Activated naive CD4-positive, alpha-beta T cell treated with anti-CD3 and anti-CD28 coated beads, Interleukin-2, amount 50 U/mL, for 72 hours (primary cell): Measurements from ENCODE around the gene PRUNE2. TPM values are rescaled to one million over a fixed set of nuclear protein-coding genes. Genes with fewer than 3 reads are reported as not detected.
A peak's percentile ranks its signal among the peaks of the same experiment; 100 is the strongest.
"Not testable (repeated sequence)": the region's sequence is repeated elsewhere in the genome, so short reads cannot be mapped to it uniquely, and the experiment has no call there.

ENCODE experiments used
- ATAC-seq, 2 donors: fragments of 150-1000 bp; cut with Tn5 transposase; 2 replicates each; pipeline ENCODE4 v1.10.0; 2021; ENCODE audit warnings: mild to moderate bottlenecking in 2 of 2, moderate library complexity in 2 of 2
- DNase-seq, 2 donors: peaks; one replicate each; pipeline ENCODE4 v3.0.0; 2021 to 2022; ENCODE audit warnings: low spot score in 2 of 2
- H3K27ac Mint-ChIP-seq, 2 donors: one replicate each; pipeline ENCODE4 v1.8.0; 2022; ENCODE audit warnings: mild to moderate bottlenecking in 2 of 2, mixed read lengths in 2 of 2
- H3K36me3 Mint-ChIP-seq, 2 donors: one replicate each; pipeline ENCODE4 v1.8.0; 2022; ENCODE audit warnings: mixed read lengths in 2 of 2
- H3K9me3 Mint-ChIP-seq, 2 donors: one replicate each; pipeline ENCODE4 v1.8.0; 2022; ENCODE audit warnings: mixed read lengths in 2 of 2
- total RNA-seq, 2 donors: library from RNA; stranded (reverse); gene quantifications; one replicate each; pipeline ENCODE4 v1.2.3, GENCODE V29; 2022

Gene PRUNE2
- total RNA-seq, 2 donors from 2014 or later: 0.18 to 0.86 TPM

- no peak for ATAC-seq
- no peaks in the 10 kb centered on the region for H3K9me3 Mint-ChIP-seq
- DNase-seq: no peak
- no peaks in the 10 kb centered on the region for H3K36me3 Mint-ChIP-seq
- H3K27ac Mint-ChIP-seq: peak overlapping the region in 1 of 2 donors; percentile 7
Observed at GRCh38 chr9:76686756-76687155, 219.2 kb downstream of the PRUNE2 start.

DNA sequence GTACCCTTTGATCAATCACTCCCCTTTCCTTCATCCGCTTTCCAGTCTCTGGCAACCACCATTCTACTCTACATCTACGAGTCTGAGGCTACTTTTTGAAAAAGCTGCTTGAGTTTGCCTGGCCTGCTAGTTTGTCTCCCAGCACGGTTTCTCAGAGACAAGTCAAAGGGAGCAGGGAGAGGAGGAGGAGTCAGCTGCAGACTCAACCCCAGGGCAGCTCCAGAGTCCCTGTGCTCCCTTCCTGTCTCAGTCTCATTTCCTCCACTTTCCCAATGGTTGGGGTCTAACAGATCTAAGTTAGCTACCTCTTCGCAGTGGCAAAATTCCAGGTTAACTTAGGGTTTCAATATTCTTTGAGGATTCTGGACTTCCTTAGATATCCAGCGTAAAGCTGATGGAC, 221.7 kb downstream of the PRUNE2 start:
- Mint-ChIP-seq H3K9me3 (no peaks in the 10 kb centered on the region), H3K27ac (no peak overlapping the region), H3K36me3 (no peaks in the 10 kb centered on the region)
- DNase-seq (no peak), ATAC-seq (no peak)

DNA sequence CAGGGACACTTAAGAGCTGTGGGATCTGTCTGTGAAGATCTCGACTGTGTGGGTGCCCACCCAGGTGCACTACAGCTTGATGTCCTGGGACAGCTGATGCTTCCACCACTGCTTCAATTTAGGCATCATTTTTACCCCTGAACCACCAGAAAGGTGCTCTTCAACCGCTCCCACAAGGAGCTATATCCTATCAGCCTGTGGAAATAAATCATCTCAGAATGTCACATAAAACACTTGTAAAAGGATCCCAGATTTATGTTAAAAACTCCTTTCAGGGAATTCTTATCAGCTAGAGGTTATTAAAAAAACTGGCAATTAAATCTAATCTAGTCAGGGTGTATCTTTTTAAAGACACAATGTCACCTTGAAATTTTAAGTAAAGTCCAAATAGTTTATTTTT, 224.4 kb downstream of the PRUNE2 start:
- H3K9me3 Mint-ChIP-seq: no peaks in the 10 kb centered on the region
- ATAC-seq (no peak), DNase-seq (no peak)
- no peaks in the 10 kb centered on the region for H3K36me3 Mint-ChIP-seq
- no peak overlapping the region for H3K27ac Mint-ChIP-seq

DNA sequence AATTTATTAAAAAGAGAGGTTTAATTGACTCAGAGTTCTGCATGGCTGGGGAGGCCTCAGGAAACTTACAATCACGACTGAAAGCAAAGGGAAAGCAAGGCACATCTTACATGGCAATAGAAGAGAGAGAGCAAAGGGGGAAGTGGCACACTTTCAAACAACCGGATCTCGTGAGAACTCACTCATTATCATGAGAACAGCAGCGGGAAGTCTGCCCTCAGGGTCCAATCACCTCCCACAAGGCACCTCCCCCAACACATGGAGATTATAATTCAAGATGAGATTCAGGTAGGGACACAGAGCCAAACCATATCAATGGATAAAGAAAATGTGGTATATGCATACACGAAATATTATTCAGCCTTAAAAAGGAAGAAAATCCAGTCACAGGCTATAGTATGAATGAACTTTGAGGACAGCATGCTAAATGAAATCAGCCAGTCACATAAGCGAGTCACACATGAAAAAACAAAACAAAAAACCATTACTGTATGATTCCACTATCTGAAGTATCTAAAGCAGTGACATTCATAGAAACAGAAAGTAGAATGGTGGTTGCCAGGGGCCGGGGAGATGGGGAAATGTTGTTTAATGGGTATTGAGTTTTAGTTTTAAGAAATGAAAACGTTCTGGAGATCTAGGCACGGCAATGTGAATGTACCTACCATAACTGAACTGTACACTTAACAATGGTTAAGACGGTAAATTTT, 225.0 kb downstream of the PRUNE2 start:
- ATAC-seq (peak; percentile 41 to 94), DNase-seq (no peak)
- peak overlapping the region in 1 of 2 donors; percentile 10 for H3K27ac Mint-ChIP-seq
- H3K9me3 Mint-ChIP-seq: no peaks in the 10 kb centered on the region
- H3K36me3 Mint-ChIP-seq: no peaks in the 10 kb centered on the region

- no peaks in the 10 kb centered on the region for H3K9me3 Mint-ChIP-seq
- no peak overlapping the region for H3K27ac Mint-ChIP-seq
- ATAC-seq (no peak), DNase-seq (no peak)
- H3K36me3 Mint-ChIP-seq: no peaks in the 10 kb centered on the region
Observed at GRCh38 chr9:76677481-76678055, 228.3 kb downstream of the PRUNE2 start.

GRCh38 chr9:76676857-76677256, 229.1 kb downstream of the PRUNE2 start:
- H3K27ac Mint-ChIP-seq: no peak overlapping the region
- H3K36me3 Mint-ChIP-seq: no peaks in the 10 kb centered on the region
- H3K9me3 Mint-ChIP-seq: no peaks in the 10 kb centered on the region
- ATAC-seq (no peak), DNase-seq (no peak)

DNA sequence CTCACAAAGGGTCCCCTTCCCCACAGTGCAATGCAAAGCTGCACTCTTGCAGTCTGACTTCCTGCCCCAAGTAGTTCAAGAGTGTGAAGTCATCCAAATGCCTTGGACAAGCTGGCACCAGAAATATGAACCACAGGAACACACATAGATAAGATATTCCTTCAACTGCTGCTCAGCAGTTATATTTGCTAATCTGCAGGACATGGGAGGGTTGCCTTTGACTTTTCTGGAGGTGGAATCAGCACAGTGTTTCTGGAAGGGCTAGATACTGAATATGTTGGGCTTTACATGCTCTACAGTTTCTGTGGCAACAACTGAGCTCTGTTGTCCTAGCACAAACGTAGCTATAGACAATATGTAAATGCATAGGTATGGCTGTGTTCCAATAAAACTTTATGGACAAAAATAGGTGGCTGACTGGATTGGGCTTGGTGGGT, 238.4 kb downstream of the PRUNE2 start:
- DNase-seq: no peak
- Mint-ChIP-seq H3K36me3 (no peaks in the 10 kb centered on the region), H3K27ac (no peak overlapping the region), H3K9me3 (no peaks in the 10 kb centered on the region)
- no peak for ATAC-seq

GRCh38 chr9:76665966-76666365, 239.9 kb downstream of the PRUNE2 start:
- H3K27ac Mint-ChIP-seq, ATAC-seq, H3K36me3 Mint-ChIP-seq, DNase-seq, H3K9me3 Mint-ChIP-seq: not testable (repeated sequence)

DNA sequence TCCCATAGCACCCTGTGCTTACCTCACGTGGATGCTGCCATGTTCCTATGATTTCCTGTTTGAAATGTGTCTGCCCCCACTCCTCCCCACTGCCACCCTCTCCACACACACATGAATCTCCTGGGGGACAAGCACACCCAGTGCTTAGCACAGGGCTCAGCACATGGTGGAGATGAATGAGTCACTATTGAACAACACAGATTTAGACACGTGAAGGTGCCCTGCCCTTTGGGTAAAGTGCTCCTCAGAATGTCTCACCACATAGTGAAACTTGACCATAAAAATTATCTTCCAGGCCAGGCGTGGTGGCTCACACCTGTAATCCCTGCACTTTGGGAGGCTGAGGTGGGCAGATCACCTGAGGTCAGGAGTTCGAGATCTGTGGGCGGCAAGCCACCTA, 240.5 kb downstream of the PRUNE2 start:
- H3K36me3 Mint-ChIP-seq: no peaks in the 10 kb centered on the region
- DNase-seq: no peak
- no peak overlapping the region for H3K27ac Mint-ChIP-seq
- no peaks in the 10 kb centered on the region for H3K9me3 Mint-ChIP-seq
- no peak for ATAC-seq

GRCh38 chr9:76664120-76664519, 241.8 kb downstream of the PRUNE2 start:
- Mint-ChIP-seq H3K36me3 (no peaks in the 10 kb centered on the region), H3K27ac (no peak overlapping the region), H3K9me3 (no peaks in the 10 kb centered on the region)
- DNase-seq (no peak), ATAC-seq (no peak)

- Mint-ChIP-seq H3K36me3 (no peaks in the 10 kb centered on the region), H3K27ac (no peak overlapping the region), H3K9me3 (no peaks in the 10 kb centered on the region)
- DNase-seq: no peak
- ATAC-seq: peak in 1 of 2 donors; percentile 30
Observed at GRCh38 chr9:76662476-76663281, 243.2 kb downstream of the PRUNE2 start.

DNA sequence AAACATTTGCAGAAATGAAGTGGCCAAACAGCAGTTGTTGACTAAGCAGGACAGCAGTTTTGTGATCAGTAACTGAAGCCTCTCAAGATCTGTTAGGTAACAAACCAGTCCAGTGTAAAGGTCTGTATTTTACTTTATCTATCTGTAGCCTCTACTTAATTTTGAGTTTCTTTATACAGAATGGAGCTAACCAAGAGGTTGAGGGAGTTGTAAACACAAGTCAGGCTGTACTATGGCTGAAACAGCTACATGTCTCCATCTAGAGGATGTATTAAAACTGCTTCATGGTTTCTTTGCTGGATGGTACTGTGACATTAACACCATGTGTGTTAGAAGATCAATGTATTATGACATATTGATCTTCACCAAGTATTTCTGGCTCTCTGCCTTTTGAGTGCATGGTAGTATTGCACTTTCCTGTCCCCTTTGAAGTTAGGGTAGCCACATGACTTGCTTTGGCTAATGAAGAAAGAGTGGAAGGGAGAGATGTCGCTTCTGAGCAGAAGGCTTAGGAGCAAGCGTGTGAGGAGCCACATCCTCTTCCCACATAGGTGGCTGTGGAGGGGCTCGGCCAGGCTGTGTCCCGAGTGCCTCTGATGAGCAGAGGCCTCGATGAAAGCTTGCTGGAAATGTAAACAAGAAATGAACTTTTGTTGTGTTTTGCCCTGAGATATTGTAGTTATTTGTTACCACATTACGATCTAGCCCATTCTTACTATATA, 247.2 kb downstream of the PRUNE2 start:
- Mint-ChIP-seq H3K36me3 (no peaks in the 10 kb centered on the region), H3K27ac (no peak overlapping the region), H3K9me3 (no peaks in the 10 kb centered on the region)
- no peak for DNase-seq
- ATAC-seq: peak; percentile 50 to 87

- DNase-seq: no peak
- ATAC-seq: no peak
- Mint-ChIP-seq H3K27ac (no peak overlapping the region), H3K9me3 (no peaks in the 10 kb centered on the region), H3K36me3 (no peaks in the 10 kb centered on the region)
Observed at GRCh38 chr9:76657265-76657664, 248.6 kb downstream of the PRUNE2 start.

DNA sequence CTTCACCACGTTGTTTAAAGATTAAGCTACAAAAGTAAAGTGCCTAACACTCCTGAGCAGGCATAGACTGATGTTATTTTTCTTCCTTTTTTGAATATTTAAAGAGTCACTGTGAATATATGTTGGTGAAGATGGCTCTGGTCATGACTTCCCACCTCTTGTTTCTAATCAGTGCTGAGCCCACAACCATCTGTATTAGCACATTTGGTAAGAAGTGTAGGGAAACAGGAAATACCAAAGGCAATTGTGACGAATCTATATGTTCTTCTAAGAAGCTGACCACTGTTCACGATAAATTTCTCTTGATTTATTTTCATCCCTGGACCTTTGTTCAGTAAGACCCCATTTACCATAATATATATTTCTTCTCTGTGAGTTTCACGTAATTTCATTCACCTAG, 249.9 kb downstream of the PRUNE2 start:
- no peaks in the 10 kb centered on the region for H3K36me3 Mint-ChIP-seq

GRCh38 chr9:76655121-76655541, 250.8 kb downstream of the PRUNE2 start:
- Mint-ChIP-seq H3K36me3 (no peaks in the 10 kb centered on the region), H3K27ac (no peak overlapping the region), H3K9me3 (no peaks in the 10 kb centered on the region)
- DNase-seq (no peak), ATAC-seq (no peak)

More for the DNA sequence above, 249.9 kb downstream of the PRUNE2 start:
- no peak overlapping the region for H3K27ac Mint-ChIP-seq
- DNase-seq (no peak), ATAC-seq (no peak)
- no peaks in the 10 kb centered on the region for H3K9me3 Mint-ChIP-seq

GRCh38 chr9:76654575-76654974, 251.3 kb downstream of the PRUNE2 start:
- no peak for ATAC-seq
- Mint-ChIP-seq H3K9me3 (no peaks in the 10 kb centered on the region), H3K27ac (no peak overlapping the region), H3K36me3 (no peaks in the 10 kb centered on the region)
- no peak for DNase-seq

DNA sequence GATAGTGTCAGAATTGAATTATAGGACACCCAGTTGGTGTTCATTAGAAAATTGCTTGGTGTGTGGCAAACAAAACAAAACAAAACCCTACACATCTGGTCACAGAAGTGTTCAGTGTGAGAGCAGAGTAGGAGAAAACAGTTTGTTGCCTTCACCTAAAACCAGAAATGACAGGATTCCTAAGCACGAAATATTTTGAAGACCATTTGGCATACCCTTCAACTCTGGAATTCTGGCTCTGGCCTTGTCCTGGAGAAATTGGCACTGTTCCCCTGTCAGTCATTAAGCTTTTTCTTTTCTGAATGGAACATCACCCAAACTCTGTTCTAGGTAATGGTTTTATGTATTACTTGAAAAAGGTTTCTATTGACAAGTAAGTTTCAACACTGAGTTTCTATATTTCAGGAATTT, 251.9 kb downstream of the PRUNE2 start:
- Mint-ChIP-seq H3K36me3 (no peaks in the 10 kb centered on the region), H3K9me3 (no peaks in the 10 kb centered on the region), H3K27ac (no peak overlapping the region)
- no peak for DNase-seq
- no peak for ATAC-seq
